HFF-Myc (cell line): ENCODE data around the gene CEBPZ.

Source experiments
- DNase-seq: peaks from one replicate; pipeline ENCODE4 v3.0.0-alpha.2; 2011; ENCODE audit warnings: low read depth; ENCODE audit errors: extremely low read depth
- H3K4me3 ChIP-seq: replicated peaks from 2 replicates; pipeline ENCODE4 v1.5.1; 2011; ENCODE audit warnings: low read depth, mild to moderate bottlenecking, control low read depth, low read length
- TF ChIP-seq, protein P1 (sequence below): IDR thresholded peaks from 2 replicates; pipeline ENCODE4 v1.5.1; 2012; ENCODE audit warnings: mild to moderate bottlenecking, low read depth, low read length, control low read depth; ENCODE audit errors: missing control alignments

Gene CEBPZ

DNA sequence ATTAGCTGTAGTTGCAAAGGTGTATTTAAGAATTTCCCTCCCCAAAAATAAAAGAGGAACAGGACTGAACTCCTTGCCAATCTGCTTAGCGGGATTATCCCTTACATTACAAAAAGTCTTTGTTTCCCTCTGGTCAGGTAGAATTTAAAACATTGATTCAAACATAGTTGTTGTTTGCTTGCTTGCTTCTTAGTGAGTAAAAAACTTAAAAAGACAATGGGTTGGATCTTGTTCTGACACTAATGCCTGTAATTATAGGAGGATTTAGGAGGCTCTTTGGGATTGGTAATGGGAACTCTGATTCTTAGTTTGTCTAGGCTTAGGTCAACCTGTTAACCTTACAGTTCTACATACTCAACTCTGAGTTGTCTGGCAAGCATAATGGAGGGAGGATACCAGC is 38.8 kb downstream of the CEBPZ start:
- no peak for DNase-seq
- TF ChIP-seq, protein P1, sequence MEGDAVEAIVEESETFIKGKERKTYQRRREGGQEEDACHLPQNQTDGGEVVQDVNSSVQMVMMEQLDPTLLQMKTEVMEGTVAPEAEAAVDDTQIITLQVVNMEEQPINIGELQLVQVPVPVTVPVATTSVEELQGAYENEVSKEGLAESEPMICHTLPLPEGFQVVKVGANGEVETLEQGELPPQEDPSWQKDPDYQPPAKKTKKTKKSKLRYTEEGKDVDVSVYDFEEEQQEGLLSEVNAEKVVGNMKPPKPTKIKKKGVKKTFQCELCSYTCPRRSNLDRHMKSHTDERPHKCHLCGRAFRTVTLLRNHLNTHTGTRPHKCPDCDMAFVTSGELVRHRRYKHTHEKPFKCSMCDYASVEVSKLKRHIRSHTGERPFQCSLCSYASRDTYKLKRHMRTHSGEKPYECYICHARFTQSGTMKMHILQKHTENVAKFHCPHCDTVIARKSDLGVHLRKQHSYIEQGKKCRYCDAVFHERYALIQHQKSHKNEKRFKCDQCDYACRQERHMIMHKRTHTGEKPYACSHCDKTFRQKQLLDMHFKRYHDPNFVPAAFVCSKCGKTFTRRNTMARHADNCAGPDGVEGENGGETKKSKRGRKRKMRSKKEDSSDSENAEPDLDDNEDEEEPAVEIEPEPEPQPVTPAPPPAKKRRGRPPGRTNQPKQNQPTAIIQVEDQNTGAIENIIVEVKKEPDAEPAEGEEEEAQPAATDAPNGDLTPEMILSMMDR = no peak
- no peak overlapping the region for H3K4me3 ChIP-seq

DNA sequence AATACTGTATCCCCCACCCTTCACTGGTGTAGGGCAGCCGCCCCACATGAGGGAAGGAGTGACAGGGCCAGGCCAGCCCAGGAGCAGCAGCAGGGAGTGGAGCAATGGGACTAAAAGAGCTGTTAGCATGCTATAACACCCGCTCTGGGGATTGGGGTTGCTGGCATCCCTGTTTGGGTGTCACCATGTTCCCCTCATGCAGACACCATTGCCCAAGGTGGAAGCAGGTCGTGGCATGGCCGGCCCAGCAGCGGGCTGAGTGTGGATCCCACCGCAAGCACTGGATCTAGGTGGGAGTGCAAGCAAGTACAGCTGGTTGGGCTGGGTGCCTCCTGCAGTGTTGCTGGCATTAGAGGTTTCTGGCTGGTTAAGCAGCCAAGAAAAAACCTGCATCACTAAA is 39.6 kb downstream of the CEBPZ start:
- TF ChIP-seq, protein P1 = no peak
- H3K4me3 ChIP-seq = no peak overlapping the region
- no peak for DNase-seq

DNA sequence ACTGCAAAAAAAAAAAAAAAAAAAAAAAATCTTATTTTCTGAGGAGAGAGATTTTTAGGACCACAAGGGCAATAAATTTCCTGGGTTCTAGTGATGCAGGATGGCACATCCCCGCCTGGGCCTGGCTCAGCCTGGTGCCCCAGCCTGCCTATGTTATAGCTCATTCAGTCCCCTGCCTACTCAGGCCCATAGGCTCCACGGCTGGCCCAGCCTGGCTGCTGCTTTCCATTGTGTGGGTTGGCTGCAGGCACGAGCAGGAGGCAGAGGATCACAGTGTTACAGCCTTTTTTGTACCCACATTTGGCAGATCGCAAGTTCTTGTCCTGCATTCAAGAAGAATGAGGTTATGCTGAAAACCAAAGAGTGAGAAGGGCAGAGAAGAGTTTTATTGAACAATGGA is 40.1 kb downstream of the CEBPZ start:
- no peak for DNase-seq
- no peak overlapping the region for H3K4me3 ChIP-seq
- TF ChIP-seq, protein P1 = no peak

DNA sequence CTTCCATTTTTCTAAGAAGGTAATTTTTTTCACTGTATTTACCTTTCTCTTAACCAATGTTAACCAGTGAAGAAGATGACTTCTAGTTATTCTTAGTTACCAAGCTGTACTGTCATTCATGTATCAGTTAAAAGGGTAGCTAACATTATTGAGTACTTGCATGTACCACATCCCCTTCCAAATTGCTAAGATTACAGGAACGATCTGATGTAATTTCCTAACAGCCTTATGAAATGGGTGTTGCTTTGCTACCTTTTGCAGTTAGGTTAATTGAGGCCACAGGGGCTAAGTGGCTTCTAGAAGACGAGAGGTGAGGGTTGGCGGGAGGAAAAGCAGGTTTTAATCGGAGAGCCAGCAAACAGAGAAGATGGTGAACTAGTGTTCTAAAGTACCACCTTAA is 41.1 kb downstream of the CEBPZ start:
- DNase-seq = no peak
- TF ChIP-seq, protein P1 = no peak
- no peak overlapping the region for H3K4me3 ChIP-seq

DNA sequence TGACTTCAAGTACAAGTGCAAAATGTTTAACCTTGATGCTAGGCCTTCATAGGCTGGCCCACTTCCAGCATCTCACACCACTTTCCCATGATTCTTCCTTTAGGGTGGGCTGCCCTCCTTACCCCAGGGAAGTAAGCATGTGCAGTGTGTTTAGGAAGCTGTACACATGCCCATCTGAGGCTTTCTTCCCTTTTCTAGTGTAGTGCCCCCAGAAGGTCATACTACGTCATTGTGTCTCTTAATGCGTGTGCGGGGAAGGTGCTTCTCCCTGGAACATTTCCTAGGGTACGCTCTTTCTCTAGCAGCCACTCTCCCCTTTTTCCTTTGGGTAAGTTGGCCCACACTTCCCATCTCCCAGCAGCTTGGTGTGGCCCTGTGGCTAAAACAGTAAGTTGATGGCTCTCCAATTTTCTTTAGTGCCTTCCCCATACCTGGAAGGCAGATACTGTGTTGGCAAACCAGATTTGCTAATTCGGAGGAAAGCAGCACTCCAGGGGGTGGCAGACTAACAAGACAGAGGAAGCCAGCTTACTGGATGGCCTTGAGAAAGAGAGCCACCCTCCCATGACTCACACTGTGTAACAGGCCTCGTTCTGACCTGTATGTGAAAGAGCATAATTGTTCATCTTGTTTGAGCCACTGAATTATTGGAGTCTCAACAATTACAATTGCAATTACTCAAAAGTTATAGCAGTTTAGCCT is 41.8 kb downstream of the CEBPZ start:
- H3K4me3 ChIP-seq = no peak overlapping the region
- TF ChIP-seq, protein P1 = no peak
- peak; percentile 29 for DNase-seq

DNA sequence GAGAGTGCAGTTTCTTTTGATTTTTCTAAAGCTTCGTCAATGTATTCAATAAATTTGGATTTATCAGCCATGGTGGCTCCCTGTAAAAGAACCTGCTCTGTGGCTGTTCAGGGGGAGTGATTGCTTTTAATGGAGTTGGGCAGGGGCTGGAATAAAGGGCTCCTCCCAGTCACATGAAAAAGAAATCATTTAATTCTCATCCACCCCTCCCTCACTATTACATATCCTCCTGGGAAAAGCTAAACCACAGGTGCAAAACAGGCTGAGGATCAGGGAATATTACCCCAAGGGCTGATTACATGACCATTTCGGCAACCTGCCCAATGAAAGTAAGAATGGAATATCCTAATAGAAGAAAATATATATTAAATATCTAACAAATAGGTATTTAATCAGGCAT is 42.8 kb downstream of the CEBPZ start, which contains the start of gene SULT6B1:
Gene SULT6B1, minus strand, starts transcription at position 101 of the 400 bp plus-strand sequence. Its CDS starts 30 bp downstream, at position 71.
- DNase-seq = no peak
- no peak within 1 kb of the TSS for H3K4me3 ChIP-seq
- TF ChIP-seq, protein P1 = no peak
